ENCODE measurements around the gene LLGL2.
"Not testable (repeated sequence)": the region's sequence is repeated elsewhere in the genome, so short reads cannot be mapped to it uniquely, and the experiment has no call there.

The LLGL2 gene, protein sequence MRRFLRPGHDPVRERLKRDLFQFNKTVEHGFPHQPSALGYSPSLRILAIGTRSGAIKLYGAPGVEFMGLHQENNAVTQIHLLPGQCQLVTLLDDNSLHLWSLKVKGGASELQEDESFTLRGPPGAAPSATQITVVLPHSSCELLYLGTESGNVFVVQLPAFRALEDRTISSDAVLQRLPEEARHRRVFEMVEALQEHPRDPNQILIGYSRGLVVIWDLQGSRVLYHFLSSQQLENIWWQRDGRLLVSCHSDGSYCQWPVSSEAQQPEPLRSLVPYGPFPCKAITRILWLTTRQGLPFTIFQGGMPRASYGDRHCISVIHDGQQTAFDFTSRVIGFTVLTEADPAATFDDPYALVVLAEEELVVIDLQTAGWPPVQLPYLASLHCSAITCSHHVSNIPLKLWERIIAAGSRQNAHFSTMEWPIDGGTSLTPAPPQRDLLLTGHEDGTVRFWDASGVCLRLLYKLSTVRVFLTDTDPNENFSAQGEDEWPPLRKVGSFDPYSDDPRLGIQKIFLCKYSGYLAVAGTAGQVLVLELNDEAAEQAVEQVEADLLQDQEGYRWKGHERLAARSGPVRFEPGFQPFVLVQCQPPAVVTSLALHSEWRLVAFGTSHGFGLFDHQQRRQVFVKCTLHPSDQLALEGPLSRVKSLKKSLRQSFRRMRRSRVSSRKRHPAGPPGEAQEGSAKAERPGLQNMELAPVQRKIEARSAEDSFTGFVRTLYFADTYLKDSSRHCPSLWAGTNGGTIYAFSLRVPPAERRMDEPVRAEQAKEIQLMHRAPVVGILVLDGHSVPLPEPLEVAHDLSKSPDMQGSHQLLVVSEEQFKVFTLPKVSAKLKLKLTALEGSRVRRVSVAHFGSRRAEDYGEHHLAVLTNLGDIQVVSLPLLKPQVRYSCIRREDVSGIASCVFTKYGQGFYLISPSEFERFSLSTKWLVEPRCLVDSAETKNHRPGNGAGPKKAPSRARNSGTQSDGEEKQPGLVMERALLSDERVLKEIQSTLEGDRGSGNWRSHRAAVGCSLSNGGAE

DNA sequence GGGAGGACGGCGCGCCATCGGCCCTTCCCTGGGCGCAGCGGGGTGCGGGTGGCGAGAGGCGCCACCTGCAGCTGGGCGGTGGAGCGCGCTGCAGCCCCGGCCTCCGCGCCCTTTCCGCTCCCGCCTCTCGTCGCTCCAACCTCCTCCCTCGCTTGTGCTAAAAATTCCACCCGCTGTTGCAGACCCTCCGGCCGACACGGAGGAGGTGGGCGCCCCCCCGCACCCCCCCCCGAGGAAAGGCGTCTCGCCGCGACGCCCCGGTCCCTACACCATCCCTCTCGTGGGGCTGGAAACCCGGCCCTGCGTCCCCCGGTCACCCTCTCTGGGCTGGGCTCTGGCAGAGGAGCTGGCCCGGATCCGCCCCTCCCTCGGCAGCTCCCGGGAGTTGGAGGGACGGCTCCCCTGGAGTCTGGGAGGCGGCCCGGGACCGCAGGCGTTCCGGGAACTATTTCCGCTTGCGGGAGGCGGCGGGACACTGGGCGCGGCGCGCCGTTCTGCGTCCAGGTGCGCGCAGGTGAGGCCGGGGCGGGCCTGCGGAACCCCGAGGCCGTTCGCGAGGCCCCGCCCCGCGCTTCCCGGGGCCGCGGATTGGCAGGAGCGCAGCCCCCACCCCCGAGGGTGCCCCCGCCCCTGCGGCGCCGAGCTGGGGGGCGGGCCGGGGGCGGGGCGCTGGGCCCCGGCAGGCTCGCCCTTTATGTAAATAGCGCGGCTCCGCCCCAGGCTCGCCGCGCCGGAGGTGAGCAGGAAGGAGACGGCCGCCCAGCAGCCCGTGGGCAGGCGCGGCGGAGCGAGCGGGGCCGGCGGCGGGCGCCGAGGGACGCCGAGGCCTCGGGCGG is at the start of gene LLGL2:
TSS of gene LLGL2 (plus strand) at position 728 of the 836 bp plus-strand sequence. CDS start 17,730 bp downstream, outside the sequence.
- DNase-seq (ENCODE audit: low read depth): peak; percentile 78

- no peak for DNase-seq (ENCODE audit: low read depth)
Observed at GRCh38 chr17:75475851-75476250, 49.6 kb upstream of the LLGL2 start.

DNA sequence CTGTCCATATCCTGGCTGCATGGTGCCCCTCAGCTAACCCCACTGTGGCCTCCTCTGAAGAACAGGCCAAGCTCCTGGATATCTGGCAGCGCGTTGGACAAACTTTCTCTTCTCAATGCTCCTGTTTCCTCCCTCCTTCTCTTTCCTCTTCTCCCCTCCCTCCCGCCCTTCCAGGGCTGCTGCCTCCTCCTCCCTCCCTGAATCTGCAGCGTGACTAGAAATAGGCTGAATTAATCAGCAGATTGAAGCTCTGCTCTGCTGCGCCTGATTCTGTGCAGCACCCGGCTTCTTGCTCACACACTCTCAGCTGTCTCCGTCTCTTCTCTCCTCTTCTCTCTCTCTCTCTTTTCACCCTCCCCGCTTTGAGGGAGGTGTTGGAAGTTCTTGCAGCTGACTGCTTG is 49.2 kb upstream of the LLGL2 start:
- no peak for DNase-seq (ENCODE audit: low read depth)

DNA sequence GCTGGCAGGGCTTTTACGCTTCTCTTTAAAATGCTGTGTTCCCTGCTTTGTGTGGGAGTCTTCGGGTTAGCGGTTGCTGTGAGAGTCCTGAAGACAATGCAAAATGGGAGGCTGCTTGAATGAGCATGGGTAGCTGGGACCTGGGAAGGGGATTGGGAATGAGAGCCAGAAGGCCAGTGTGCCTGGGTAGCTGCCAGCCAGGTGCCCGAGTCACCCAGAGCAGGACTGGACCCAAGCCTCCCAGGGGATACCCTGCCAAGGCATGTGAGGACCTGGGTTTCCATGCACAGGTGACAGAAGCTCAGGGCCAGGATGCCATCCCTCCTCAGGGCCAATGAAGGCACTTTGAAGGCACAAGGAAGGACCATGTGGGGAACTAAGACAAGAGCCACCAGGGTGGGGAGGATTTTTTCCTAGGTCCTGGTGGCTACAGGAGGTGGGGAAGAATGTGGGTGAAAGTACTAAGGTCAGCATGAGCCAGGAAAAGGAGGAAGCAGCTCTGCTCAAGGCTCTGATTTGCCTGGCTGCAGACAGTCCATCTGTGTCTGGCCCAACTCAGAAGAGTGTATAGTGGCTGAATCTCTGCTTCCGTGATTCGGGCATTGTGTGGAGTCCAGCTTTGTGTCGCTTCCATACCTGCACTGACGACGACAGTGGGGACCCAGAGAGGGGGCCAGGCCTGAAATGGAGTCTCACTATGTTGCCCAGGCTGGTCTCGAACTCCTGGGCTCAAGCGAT is 48.6 kb upstream of the LLGL2 start:
- no peak for DNase-seq (ENCODE audit: low read depth)

DNA sequence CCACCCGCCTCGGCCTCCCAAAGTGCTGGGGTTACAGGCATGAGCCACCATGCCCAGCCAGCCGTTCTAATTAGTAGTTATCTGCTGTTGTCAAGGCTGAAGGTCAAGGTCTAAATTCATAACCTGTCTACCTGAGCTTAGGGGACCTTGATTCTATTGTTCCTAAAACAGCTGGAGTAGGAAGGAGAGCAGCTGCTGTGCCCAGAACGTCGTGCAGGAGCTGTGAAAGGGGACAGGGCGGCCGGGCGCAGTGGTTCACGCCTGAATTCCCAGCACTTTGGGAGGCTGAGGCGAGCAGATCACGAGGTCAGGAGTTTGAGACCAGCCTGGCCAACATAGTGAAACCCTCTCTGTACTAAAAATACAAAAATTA is 48.0 kb upstream of the LLGL2 start:
- DNase-seq (ENCODE audit: low read depth): not testable (repeated sequence)

- no peak for DNase-seq (ENCODE audit: low read depth)
Observed at GRCh38 chr17:75478508-75478907, 47.0 kb upstream of the LLGL2 start.

DNA sequence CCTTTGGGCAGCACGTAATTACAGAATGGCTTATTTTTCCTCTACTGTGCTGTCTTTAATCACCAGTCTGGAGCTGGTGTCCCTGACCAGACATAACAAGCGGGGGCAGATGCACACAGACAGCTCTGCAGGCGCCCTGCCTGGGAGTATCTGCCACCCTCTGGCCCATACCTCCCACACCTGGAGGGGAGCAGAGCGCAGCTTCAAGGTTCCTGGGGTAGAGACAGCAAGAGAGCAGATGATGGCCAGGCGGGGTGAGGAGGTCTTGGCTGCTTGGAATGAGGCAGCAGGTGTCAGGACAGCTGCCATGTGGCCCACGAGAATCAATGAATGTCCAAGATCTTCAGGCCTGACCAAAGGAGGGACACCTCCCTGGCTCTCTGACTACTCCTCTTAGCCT is 45.2 kb upstream of the LLGL2 start:
- DNase-seq (ENCODE audit: low read depth): no peak

GRCh38 chr17:75481194-75482068 is 44.1 kb upstream of the LLGL2 start:
- no peak for DNase-seq (ENCODE audit: low read depth)

DNA sequence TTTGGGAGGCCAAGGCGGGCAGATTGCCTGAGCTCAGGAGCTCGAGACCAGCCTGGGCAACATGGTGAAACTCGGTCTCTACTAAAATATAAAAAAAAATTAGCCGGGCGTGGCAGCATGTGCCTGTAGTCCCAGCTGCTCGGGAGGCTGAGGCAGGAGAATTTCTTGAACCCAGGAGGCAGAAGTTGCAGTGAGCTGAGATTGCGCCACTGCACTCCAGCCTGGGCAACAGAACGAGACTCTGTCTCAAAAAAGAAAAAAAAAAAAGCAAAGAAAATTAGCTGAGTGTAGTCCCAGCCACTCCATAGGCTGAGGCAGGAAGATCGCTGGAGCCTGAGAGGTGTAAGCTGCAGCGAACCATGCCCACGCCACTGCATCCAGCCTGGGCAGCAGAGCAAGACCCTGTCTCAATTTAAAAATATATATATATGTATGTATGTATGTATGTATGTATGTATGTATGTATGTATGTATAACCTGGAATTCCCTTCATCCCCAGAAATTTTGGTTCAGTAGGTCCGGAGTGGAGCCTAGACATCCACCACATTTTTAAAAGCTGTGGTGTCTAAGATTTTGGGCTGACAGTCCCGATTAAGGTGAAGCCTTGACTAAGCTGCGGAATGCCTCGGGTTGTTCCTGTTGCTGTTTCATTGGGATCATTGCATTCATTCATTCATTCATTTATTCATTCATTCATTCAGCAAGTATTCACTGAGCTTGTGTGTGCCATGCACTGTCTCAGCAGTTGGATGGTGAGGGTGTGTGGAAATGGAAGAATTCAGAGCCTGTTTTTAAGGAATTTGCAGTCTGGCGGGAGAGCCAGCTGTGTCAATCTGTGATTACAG is 43.2 kb upstream of the LLGL2 start:
- DNase-seq (ENCODE audit: low read depth): no peak

- no peak for DNase-seq (ENCODE audit: low read depth)
Observed at GRCh38 chr17:75485688-75486087, 39.8 kb upstream of the LLGL2 start.

- no peak for DNase-seq (ENCODE audit: low read depth)
Observed at GRCh38 chr17:75486151-75486550, 39.3 kb upstream of the LLGL2 start.

- DNase-seq (ENCODE audit: low read depth): no peak
Observed at GRCh38 chr17:75486951-75487350, 38.5 kb upstream of the LLGL2 start.

DNA sequence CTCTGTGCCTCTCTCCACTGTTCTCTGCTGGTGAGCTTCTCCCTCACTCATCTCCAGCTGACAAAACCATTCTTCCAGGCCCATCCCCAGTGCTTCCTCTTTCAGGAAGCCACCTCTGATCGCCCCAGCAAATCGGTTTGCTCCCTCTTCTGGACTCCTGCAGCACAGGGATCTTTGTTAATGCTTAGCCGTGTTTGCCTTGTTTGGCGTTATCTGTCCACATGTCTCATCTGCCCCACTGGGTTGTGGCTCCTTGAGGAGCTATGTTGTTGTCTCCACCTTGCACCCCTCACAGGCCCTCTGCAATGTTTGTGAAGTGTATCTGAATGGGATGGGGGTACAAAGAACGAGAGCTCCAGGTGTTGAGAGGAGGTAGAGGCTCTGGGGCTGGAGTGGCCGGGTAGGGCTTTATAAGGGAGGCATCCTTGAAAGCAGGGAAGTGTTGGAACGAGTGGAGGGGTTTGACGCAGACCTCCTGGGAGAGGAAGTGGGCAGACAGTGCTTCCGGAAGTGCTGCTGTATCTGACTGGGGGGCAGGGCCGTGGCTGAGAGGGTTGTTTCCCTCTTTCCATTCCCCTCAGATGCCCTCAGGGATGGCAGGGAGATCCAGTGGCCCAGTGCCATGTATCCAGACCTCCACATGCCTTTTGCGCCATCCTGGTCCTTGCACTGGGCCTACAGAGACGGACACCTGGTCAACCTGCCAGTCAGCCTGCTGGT is 38.0 kb upstream of the LLGL2 start:
- peak; percentile 27 for DNase-seq (ENCODE audit: low read depth)

GRCh38 chr17:75488693-75489510 is 36.6 kb upstream of the LLGL2 start:
- no peak for DNase-seq (ENCODE audit: low read depth)

DNA sequence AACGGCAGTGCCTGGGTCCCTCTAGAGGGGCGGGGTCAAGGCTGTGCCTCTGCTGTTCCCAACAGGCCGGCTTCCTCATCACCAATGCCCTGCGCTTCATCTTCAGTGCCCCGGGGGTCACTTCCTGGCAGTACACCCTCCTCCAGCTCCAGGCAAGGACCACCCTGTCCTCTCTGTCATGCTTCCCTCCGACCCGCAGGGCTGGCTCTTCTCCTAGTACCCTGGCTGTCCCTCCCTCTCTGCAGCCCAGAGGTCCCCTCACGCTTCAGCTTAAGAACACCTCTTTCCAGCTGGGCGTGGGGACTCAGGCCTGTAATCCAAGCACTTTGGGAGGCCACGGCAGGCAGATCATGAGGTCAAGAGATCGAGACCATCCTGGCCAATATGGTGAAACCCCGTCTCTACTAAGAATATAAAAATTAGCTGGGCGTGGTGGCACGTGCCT is 36.0 kb upstream of the LLGL2 start:
- no peak for DNase-seq (ENCODE audit: low read depth)

DNA sequence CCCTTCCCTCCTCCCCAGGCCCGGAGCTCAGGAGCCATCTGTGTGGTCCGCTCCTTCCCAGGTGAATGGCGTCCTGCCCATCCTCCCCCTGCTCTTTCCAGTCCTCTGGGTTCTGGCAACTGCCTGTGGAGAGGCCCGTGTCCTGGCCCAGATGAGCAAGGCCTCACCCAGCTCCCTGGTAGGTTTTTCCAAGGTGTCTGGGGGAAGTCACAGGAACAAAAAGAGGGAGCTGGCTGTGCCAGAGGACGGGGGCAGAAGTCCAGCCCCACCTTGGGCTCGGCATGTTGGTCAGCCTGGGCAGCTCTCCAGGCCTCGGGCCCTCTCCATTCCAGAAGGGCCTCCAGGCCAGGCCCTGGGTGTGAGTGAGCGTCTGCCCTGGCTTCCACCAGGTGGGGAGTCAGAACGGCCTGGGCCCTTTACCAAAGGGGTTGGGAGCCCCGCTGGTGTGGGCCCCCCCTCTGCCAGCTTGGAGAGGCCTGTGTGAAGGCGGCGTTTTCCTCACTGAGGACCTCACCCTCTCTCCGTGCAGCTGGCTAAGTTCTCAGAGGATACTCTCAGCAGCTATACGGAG is 35.2 kb upstream of the LLGL2 start:
- DNase-seq (ENCODE audit: low read depth): no peak

- DNase-seq (ENCODE audit: low read depth): no peak
Observed at GRCh38 chr17:75490953-75491649, 34.4 kb upstream of the LLGL2 start.
